WTC11 (cell line): ENCODE results near the gene BGN. TPM values are rescaled to one million over a fixed set of nuclear protein-coding genes. Genes with fewer than 3 reads are reported as not detected.

Experiments used
- ATAC-seq: fragments of 200-7000 bp; cut with Tn5 transposase; 2 replicates; pipeline ENCODE4 v1.10.0; 2021; ENCODE audit warnings: mild to moderate bottlenecking, moderate library complexity
- CTCF ChIA-PET: fragments of 300-600 bp; sonication (Branson Sonifier 250); formaldehyde crosslinking; loops from one replicate; lab custom pipeline; 2021; ENCODE audit warnings: antibody characterized with exemption; lab: Charles Lee
- POLR2A ChIA-PET: fragments of 350-600 bp; sonication (Branson Sonifier 250); formaldehyde crosslinking; loops from one replicate; lab custom pipeline; 2021; ENCODE audit warnings: antibody characterized with exemption; lab: Charles Lee
- DNase-seq: peaks from one replicate; pipeline ENCODE4 v3.0.0; 2021; ENCODE audit warnings: low spot score
- H3K27ac Mint-ChIP-seq: 2 replicates; pipeline ENCODE4 v1.8.0; 2021; ENCODE audit warnings: mixed read lengths
- H3K27me3 Mint-ChIP-seq: 2 replicates; pipeline ENCODE4 v1.8.0; 2021; ENCODE audit warnings: low read depth, mild to moderate bottlenecking, moderate library complexity, mixed read lengths
- H3K36me3 Mint-ChIP-seq: 2 replicates; pipeline ENCODE4 v1.8.0; 2021; ENCODE audit warnings: mixed read lengths
- H3K4me1 Mint-ChIP-seq: 2 replicates; pipeline ENCODE4 v1.8.0; 2022; ENCODE audit warnings: mixed read lengths
- H3K4me3 Mint-ChIP-seq: 2 replicates; pipeline ENCODE4 v1.8.0; 2021; ENCODE audit warnings: mild to moderate bottlenecking, moderate library complexity, mixed read lengths
- H3K9me3 Mint-ChIP-seq: 2 replicates; pipeline ENCODE4 v1.8.0; 2021; ENCODE audit warnings: mixed read lengths
- CDX4 ChIP-seq: fragments of 250-450 bp; sonication (Bioruptor Pico); IDR thresholded peaks from 2 replicates; pipeline ENCODE4 v1.9.0; 2021; ENCODE audit warnings: moderate library complexity, mild to moderate bottlenecking, inconsistent platforms, borderline replicate concordance
- E2F1 ChIP-seq: sonication (generic); formaldehyde crosslinking; IDR thresholded peaks from 2 replicates; pipeline ENCODE4 v1.8.0; 2022; ENCODE audit warnings: mild to moderate bottlenecking, missing genetic modification reagents
- E2F4 ChIP-seq: sonication (generic); formaldehyde crosslinking; IDR thresholded peaks from 2 replicates; pipeline ENCODE4 v1.8.1; 2022; ENCODE audit warnings: low read depth, mild to moderate bottlenecking, moderate library complexity, missing genetic modification reagents, borderline replicate concordance
- ELF4 ChIP-seq: sonication (generic); formaldehyde crosslinking; IDR thresholded peaks from 2 replicates; pipeline ENCODE4 v1.8.1; 2022; ENCODE audit warnings: low read depth, mild to moderate bottlenecking, moderate library complexity, missing genetic modification reagents
- ERG ChIP-seq: fragments of 250-450 bp; sonication (Bioruptor Pico); IDR thresholded peaks from 2 replicates; pipeline ENCODE4 v1.8.0; 2021; ENCODE audit warnings: mild to moderate bottlenecking
- ESRRA ChIP-seq: sonication (generic); formaldehyde crosslinking; IDR thresholded peaks from 2 replicates; pipeline ENCODE4 v1.8.1; 2022; ENCODE audit warnings: mild to moderate bottlenecking, missing genetic modification reagents, borderline replicate concordance
- GABPB1 ChIP-seq: sonication (generic); formaldehyde crosslinking; IDR thresholded peaks from 2 replicates; pipeline ENCODE4 v1.8.1; 2023; ENCODE audit warnings: mild to moderate bottlenecking, missing genetic modification reagents
- GRHL2 ChIP-seq: fragments of 250-450 bp; sonication (Bioruptor Pico); IDR thresholded peaks from 2 replicates; pipeline ENCODE4 v1.8.0; 2022; ENCODE audit warnings: mild to moderate bottlenecking, moderate library complexity; ENCODE audit not compliant: insufficient replicate concordance, severe bottlenecking
- MXD4 ChIP-seq: fragments of 250-450 bp; sonication (Bioruptor Pico); IDR thresholded peaks from 2 replicates; pipeline ENCODE4 v1.8.0; 2021; ENCODE audit warnings: mild to moderate bottlenecking, moderate library complexity, borderline replicate concordance
- NFYB ChIP-seq: sonication (generic); formaldehyde crosslinking; conservative IDR thresholded peaks from 2 replicates; pipeline ENCODE4 v1.8.0; 2022; ENCODE audit warnings: low read depth, missing genetic modification reagents
- NR2C2 ChIP-seq: sonication (generic); formaldehyde crosslinking; IDR thresholded peaks from 2 replicates; pipeline ENCODE4 v1.8.0; 2022; ENCODE audit warnings: mild to moderate bottlenecking, missing genetic modification reagents
- PRRX2 ChIP-seq: fragments of 250-450 bp; sonication (Bioruptor Pico); IDR thresholded peaks from 2 replicates; pipeline ENCODE4 v1.8.0; 2021; ENCODE audit warnings: mild to moderate bottlenecking
- SMAD4 ChIP-seq: sonication (generic); formaldehyde crosslinking; IDR thresholded peaks from 2 replicates; pipeline ENCODE4 v1.8.0; 2022; ENCODE audit warnings: mild to moderate bottlenecking, missing genetic modification reagents
- SP1 ChIP-seq: sonication (generic); formaldehyde crosslinking; conservative IDR thresholded peaks from 2 replicates; pipeline ENCODE4 v1.8.1; 2022; ENCODE audit warnings: missing genetic modification reagents
- TEAD1 ChIP-seq: sonication (generic); formaldehyde crosslinking; IDR thresholded peaks from 2 replicates; pipeline ENCODE4 v1.8.0; 2022; ENCODE audit warnings: mild to moderate bottlenecking, missing genetic modification reagents
- TEAD4 ChIP-seq: sonication (generic); formaldehyde crosslinking; IDR thresholded peaks from 2 replicates; pipeline ENCODE4 v1.8.0; 2022; ENCODE audit warnings: mild to moderate bottlenecking, missing genetic modification reagents
- TP53 ChIP-seq: sonication (generic); formaldehyde crosslinking; IDR thresholded peaks from 2 replicates; pipeline ENCODE4 v1.8.1; 2023; ENCODE audit warnings: mild to moderate bottlenecking, missing genetic modification reagents
- ZBTB43 ChIP-seq: sonication (generic); formaldehyde crosslinking; IDR thresholded peaks from 2 replicates; pipeline ENCODE4 v1.8.1; 2023; ENCODE audit warnings: mild to moderate bottlenecking, missing genetic modification reagents
- ZNF219 ChIP-seq: sonication (generic); formaldehyde crosslinking; IDR thresholded peaks from 2 replicates; pipeline ENCODE4 v1.8.0; 2023; ENCODE audit warnings: missing genetic modification reagents, mild to moderate bottlenecking, borderline replicate concordance
- ZNF232 ChIP-seq: sonication (generic); formaldehyde crosslinking; IDR thresholded peaks from 2 replicates; pipeline ENCODE4 v1.8.0; 2022; ENCODE audit warnings: mild to moderate bottlenecking, missing genetic modification reagents
- ZNF416 ChIP-seq: fragments of 250-450 bp; sonication (Bioruptor Pico); IDR thresholded peaks from 2 replicates; pipeline ENCODE4 v1.9.0; 2021; ENCODE audit warnings: mild to moderate bottlenecking, inconsistent platforms
- total RNA-seq: library from RNA; stranded (reverse); gene quantifications from 3 replicates; pipeline ENCODE4 v1.2.3, GENCODE V29; 2021
- TF ChIP-seq, protein P1 (sequence below): sonication (generic); formaldehyde crosslinking; IDR thresholded peaks from 2 replicates; pipeline ENCODE4 v1.8.1; 2023; ENCODE audit warnings: mild to moderate bottlenecking, missing genetic modification reagents, moderate library complexity
- TF ChIP-seq, protein P2 (sequence below): sonication (generic); formaldehyde crosslinking; IDR thresholded peaks from 2 replicates; pipeline ENCODE4 v1.8.0; 2022; ENCODE audit warnings: mild to moderate bottlenecking, missing genetic modification reagents
- TF ChIP-seq, protein P3 (sequence below): sonication (generic); formaldehyde crosslinking; IDR thresholded peaks from 2 replicates; pipeline ENCODE4 v1.8.0; 2022; ENCODE audit warnings: mild to moderate bottlenecking, missing genetic modification reagents

BGN gene
- total RNA-seq, 1 experiment from 2014 or later: 1.8 TPM

DNA sequence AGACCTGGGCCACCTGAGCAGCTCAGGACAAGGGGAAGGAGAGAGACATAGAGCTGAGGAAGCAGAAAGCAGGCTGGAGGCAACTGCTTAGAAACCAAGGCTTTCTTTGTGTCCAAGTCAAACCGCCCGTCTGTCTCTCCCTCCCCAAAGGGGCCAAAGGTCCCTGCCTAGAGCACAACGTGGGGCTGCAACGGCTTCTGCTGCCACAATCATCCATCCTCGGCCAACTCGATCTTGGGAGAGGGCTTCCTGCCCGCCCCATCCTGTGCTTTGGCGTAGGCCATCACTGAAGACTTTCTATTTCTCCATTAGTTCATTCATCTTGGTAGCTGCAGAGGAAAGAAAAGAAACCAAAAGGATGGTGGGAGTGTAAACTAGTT is 47.2 kb upstream of the BGN start:
- Mint-ChIP-seq H3K36me3 (peaks cover 3% of the 10 kb centered on the region; the same call in 1 of the 2 replicates), H3K27me3 (no peaks in the 10 kb centered on the region), H3K4me3 (no peak overlapping the region), H3K9me3 (no peaks in the 10 kb centered on the region), H3K4me1 (no peaks in the 10 kb centered on the region), H3K27ac (no peak overlapping the region)
- ATAC-seq: no peak
- POLR2A ChIA-PET: no interaction called here
- DNase-seq: no peak
- CTCF ChIA-PET: no interaction called here
- TF ChIP-seq ZNF219 (CRISPR knock-in tag): no peak
- TF ChIP-seq ERG: no peak
- TF ChIP-seq ESRRA: no peak
- no peak for TF ChIP-seq NR2C2 (CRISPR knock-in tag)
- TF ChIP-seq, protein P1, sequence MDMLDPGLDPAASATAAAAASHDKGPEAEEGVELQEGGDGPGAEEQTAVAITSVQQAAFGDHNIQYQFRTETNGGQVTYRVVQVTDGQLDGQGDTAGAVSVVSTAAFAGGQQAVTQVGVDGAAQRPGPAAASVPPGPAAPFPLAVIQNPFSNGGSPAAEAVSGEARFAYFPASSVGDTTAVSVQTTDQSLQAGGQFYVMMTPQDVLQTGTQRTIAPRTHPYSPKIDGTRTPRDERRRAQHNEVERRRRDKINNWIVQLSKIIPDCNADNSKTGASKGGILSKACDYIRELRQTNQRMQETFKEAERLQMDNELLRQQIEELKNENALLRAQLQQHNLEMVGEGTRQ (CRISPR knock-in tag): no peak
- TF ChIP-seq NFYB (CRISPR knock-in tag): no peak
- no peak for TF ChIP-seq MXD4 (CRISPR knock-in tag)
- TF ChIP-seq SMAD4: no peak
- TF ChIP-seq E2F4: no peak
- no peak for TF ChIP-seq SP1
- TF ChIP-seq, protein P2, sequence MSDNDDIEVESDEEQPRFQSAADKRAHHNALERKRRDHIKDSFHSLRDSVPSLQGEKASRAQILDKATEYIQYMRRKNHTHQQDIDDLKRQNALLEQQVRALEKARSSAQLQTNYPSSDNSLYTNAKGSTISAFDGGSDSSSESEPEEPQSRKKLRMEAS (CRISPR knock-in tag): no peak
- no peak for TF ChIP-seq TEAD1 (CRISPR knock-in tag)

GRCh38 chrX:153448556-153449367 is 46.0 kb upstream of the BGN start:
- Mint-ChIP-seq H3K27ac (no peak overlapping the region), H3K4me1 (no peaks in the 10 kb centered on the region), H3K9me3 (no peaks in the 10 kb centered on the region), H3K4me3 (no peak overlapping the region), H3K36me3 (peaks cover 3% of the 10 kb centered on the region; the same call in 1 of the 2 replicates), H3K27me3 (no peaks in the 10 kb centered on the region)
- CTCF ChIA-PET: interaction anchor here (1.0 kb wide), 1 partner anchor 12 kb away, joined by 4 read pairs; no protein-coding TSS in a partner anchor
- DNase-seq (no peak), ATAC-seq (no peak)
- POLR2A ChIA-PET: no interaction called here
- TF ChIP-seq ZNF416 (CRISPR knock-in tag) (no peak), TP53 (CRISPR knock-in tag) (no peak), NFYB (CRISPR knock-in tag) (no peak), ZBTB43 (CRISPR knock-in tag) (no peak), SMAD4 (no peak), ELF4 (CRISPR knock-in tag) (no peak), GABPB1 (CRISPR knock-in tag) (no peak), TEAD4 (CRISPR knock-in tag) (no peak), PRRX2 (CRISPR knock-in tag) (no peak), E2F1 (no peak), GRHL2 (CRISPR knock-in tag) (no peak), ZNF232 (CRISPR knock-in tag) (no peak), CDX4 (CRISPR knock-in tag) (no peak)
- TF ChIP-seq, protein P3, sequence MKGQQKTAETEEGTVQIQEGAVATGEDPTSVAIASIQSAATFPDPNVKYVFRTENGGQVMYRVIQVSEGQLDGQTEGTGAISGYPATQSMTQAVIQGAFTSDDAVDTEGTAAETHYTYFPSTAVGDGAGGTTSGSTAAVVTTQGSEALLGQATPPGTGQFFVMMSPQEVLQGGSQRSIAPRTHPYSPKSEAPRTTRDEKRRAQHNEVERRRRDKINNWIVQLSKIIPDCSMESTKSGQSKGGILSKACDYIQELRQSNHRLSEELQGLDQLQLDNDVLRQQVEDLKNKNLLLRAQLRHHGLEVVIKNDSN (CRISPR knock-in tag): no peak
